MCF 10A (cell line): ENCODE results near the gene BAZ2A. TPM values are rescaled to one million over a fixed set of nuclear protein-coding genes. Genes with fewer than 3 reads are reported as not detected.

ENCODE experiments used
- BruUV-seq: library from RNA; stranded (reverse); fragments of 400-500 nt; replicated peaks from 2 replicates; lab custom pipeline; 2021; lab: Mats Ljungman, UMichigan
- CTCF ChIA-PET: fragments of 300-600 bp; sonication (Branson Sonifier 250); formaldehyde crosslinking; extraction: SDS; loops from one replicate; lab custom pipeline; 2021; ENCODE audit warnings: antibody characterized with exemption, inconsistent platforms; lab: Yijun Ruan, JAX
- POLR2A ChIA-PET: fragments of 300-600, 350-650 bp; sonication (Branson Sonifier 250); formaldehyde crosslinking; extraction: SDS; loops from one replicate; lab custom pipeline; 2020; ENCODE audit warnings: antibody characterized with exemption, inconsistent platforms; lab: Yijun Ruan, JAX
- DNase-seq: peaks from one replicate; pipeline ENCODE4 v3.0.0-alpha.2; 2018; ENCODE audit not compliant: unreplicated experiment
- H3K27ac Mint-ChIP-seq: one replicate; pipeline ENCODE4 v1.8.0; 2022; ENCODE audit warnings: mild to moderate bottlenecking, low read depth, mixed read lengths; ENCODE audit not compliant: unreplicated experiment
- H3K27me3 Mint-ChIP-seq: one replicate; pipeline ENCODE4 v1.8.0; 2022; ENCODE audit warnings: mixed read lengths; ENCODE audit not compliant: insufficient read depth, unreplicated experiment
- H3K36me3 Mint-ChIP-seq: one replicate; pipeline ENCODE4 v1.8.0; 2022; ENCODE audit warnings: mild to moderate bottlenecking, moderate library complexity, mixed read lengths; ENCODE audit not compliant: insufficient read depth, unreplicated experiment
- H3K4me1 Mint-ChIP-seq: one replicate; pipeline ENCODE4 v1.8.0; 2022; ENCODE audit warnings: mixed read lengths; ENCODE audit not compliant: insufficient read depth, unreplicated experiment
- H3K4me3 Mint-ChIP-seq: one replicate; pipeline ENCODE4 v1.8.0; 2022; ENCODE audit warnings: mild to moderate bottlenecking, moderate library complexity, mixed read lengths; ENCODE audit not compliant: unreplicated experiment
- H3K9me3 Mint-ChIP-seq: one replicate; pipeline ENCODE4 v1.8.0; 2022; ENCODE audit warnings: mixed read lengths; ENCODE audit not compliant: unreplicated experiment
- CTCF ChIP-seq: fragments of 200-600 bp; IDR thresholded peaks from one replicate; pipeline ENCODE4 v1.8.0; 2022; ENCODE audit warnings: antibody characterized with exemption, mild to moderate bottlenecking; ENCODE audit not compliant: unreplicated experiment
- intact Hi-C: fragments of 100-400 bp; cut with micrococcal nuclease; formaldehyde crosslinking; loops from 2 replicates; pipeline ENCODE4 v1.14.1; 2022
- total RNA-seq: library from RNA; stranded (reverse); gene quantifications from 2 replicates; pipeline ENCODE4 v1.2.3, GENCODE V29; 2022

Gene BAZ2A
- total RNA-seq, 1 experiment from 2014 or later = 87.3 TPM

GRCh38 chr12:56676851-56677580 lies 46.9 kb upstream of the BAZ2A start:
- intact Hi-C loops = no loop called here
- Mint-ChIP-seq H3K9me3 (no peaks in the 10 kb centered on the region), H3K27me3 (no peaks in the 10 kb centered on the region), H3K4me3 (no peak overlapping the region), H3K27ac (no peak overlapping the region), H3K36me3 (peaks cover 63% of the 10 kb centered on the region), H3K4me1 (peaks cover 3% of the 10 kb centered on the region)
- no peak for TF ChIP-seq CTCF
- ChIA-PET CTCF (no interaction called here), POLR2A (interaction anchor here (0.5 to 1.9 kb wide), 6 partner anchors 9 to 410 kb away, joined by 3 to 11 read pairs (median 4); partner anchors contain the start of genes COQ10A and PTGES3)
- no peak for DNase-seq
- BruUV-seq = no TSS peak

- H3K9me3 Mint-ChIP-seq = no peaks in the 10 kb centered on the region
- H3K27me3 Mint-ChIP-seq = no peaks in the 10 kb centered on the region
- POLR2A ChIA-PET = interaction anchor here (0.7 to 5.1 kb wide), 4 partner anchors 14 to 150 kb away, joined by 3 to 61 read pairs (median 3); partner anchors contain the start of genes NACA and PTGES3
- intact Hi-C loops = no loop called here
- no peak for TF ChIP-seq CTCF
- peaks cover 80% of the 10 kb centered on the region for H3K36me3 Mint-ChIP-seq
- no TSS peak for BruUV-seq
- H3K4me1 Mint-ChIP-seq = peaks cover 6% of the 10 kb centered on the region
- H3K27ac Mint-ChIP-seq = no peak overlapping the region
- no peak overlapping the region for H3K4me3 Mint-ChIP-seq
- DNase-seq = no peak
- CTCF ChIA-PET = interaction anchor here (0.6 to 2.1 kb wide), 4 partner anchors 12 to 35 kb away, joined by 3 to 12 read pairs (median 4); no protein-coding TSS in a partner anchor
These were observed 41.5 kb upstream of the BAZ2A start for GRCh38 chr12:56671608-56672007.

- ChIA-PET CTCF (interaction anchor here (0.6 to 2.1 kb wide), 5 partner anchors 12 to 34 kb away, joined by 3 to 12 read pairs (median 4); no protein-coding TSS in a partner anchor), POLR2A (interaction anchor here (0.7 to 5.1 kb wide), 6 partner anchors 13 to 149 kb away, joined by 3 to 61 read pairs (median 4); partner anchors contain the start of genes NACA and PTGES3)
- no peak for DNase-seq
- Mint-ChIP-seq H3K4me3 (no peak overlapping the region), H3K27ac (no peak overlapping the region), H3K9me3 (no peaks in the 10 kb centered on the region), H3K4me1 (peaks cover 6% of the 10 kb centered on the region), H3K36me3 (peaks cover 80% of the 10 kb centered on the region), H3K27me3 (no peaks in the 10 kb centered on the region)
- intact Hi-C loops = no loop called here
- no peak for TF ChIP-seq CTCF
- BruUV-seq = no TSS peak
These were observed 40.7 kb upstream of the BAZ2A start for GRCh38 chr12:56670836-56671235.

- intact Hi-C loops = no loop called here
- DNase-seq = no peak
- H3K36me3 Mint-ChIP-seq = peaks cover 98% of the 10 kb centered on the region
- no peaks in the 10 kb centered on the region for H3K27me3 Mint-ChIP-seq
- no peak for TF ChIP-seq CTCF
- POLR2A ChIA-PET = interaction anchor here (1.0 to 5.1 kb wide), 7 partner anchors 9 to 32 kb away, joined by 3 to 61 read pairs (median 5); partner anchors contain the start of genes ATP5F1B and PTGES3
- no peak overlapping the region for H3K4me3 Mint-ChIP-seq
- CTCF ChIA-PET = interaction anchor here (0.8 kb wide), 1 partner anchor 31 kb away, joined by 3 read pairs; no protein-coding TSS in a partner anchor
- BruUV-seq = no TSS peak
- H3K27ac Mint-ChIP-seq = no peak overlapping the region
- H3K9me3 Mint-ChIP-seq = no peaks in the 10 kb centered on the region
- H3K4me1 Mint-ChIP-seq = peaks cover 8% of the 10 kb centered on the region
These were observed 38.0 kb upstream of the BAZ2A start for GRCh38 chr12:56668197-56668457.
